Panc1 (cell line): Measurements from ENCODE around the gene OSBPL1A.

Experiments used
- CTCF ChIP-seq: fragments of 450-650 bp; IDR thresholded peaks from 2 replicates; pipeline ENCODE4 v1.5.1; 2017; ENCODE audit warnings: mild to moderate bottlenecking
- POLR2AphosphoS5 ChIP-seq: IDR thresholded peaks from 2 replicates; pipeline ENCODE4 v1.6.1; 2012; ENCODE audit warnings: mild to moderate bottlenecking, low read depth, low read length, moderate library complexity
- TCF7L2 ChIP-seq: IDR thresholded peaks from 2 replicates; pipeline ENCODE4 v1.6.1; 2011; ENCODE audit warnings: mild to moderate bottlenecking, low read depth, low read length, inconsistent platforms

GRCh38 chr18:24181806-24182205 lies 215.8 kb downstream of the OSBPL1A start:
- no peak for TF ChIP-seq CTCF
- no peak for TF ChIP-seq TCF7L2
- TF ChIP-seq POLR2AphosphoS5 = no peak
